K562 (cell line): ENCODE data around the gene SND1. TPM values are rescaled to one million over a fixed set of nuclear protein-coding genes. Genes with fewer than 3 reads are reported as not detected.

Experiments used
- ELF2 ChIP-seq: fragments of 250-450 bp; sonication (Bioruptor Pico); IDR thresholded peaks from 2 replicates; pipeline ENCODE4 v1.5.0; 2021; ENCODE audit warnings: mild to moderate bottlenecking
- EP300 ChIP-seq: IDR thresholded peaks from 2 replicates; pipeline ENCODE4 v1.6.1; 2012; ENCODE audit warnings: low read length, improper control_type of control experiment
- FOXJ2 ChIP-seq: fragments of 200-800 bp; sonication (Bioruptor generic); IDR thresholded peaks from 2 replicates; pipeline ENCODE4 v1.6.1; 2016; ENCODE audit warnings: missing genetic modification characterization, missing compliant biosample characterization
- FOXM1 ChIP-seq, 2 experiments: fragments of 450-650 bp in 1 of 2; sonication (generic) in 1 of 2; formaldehyde crosslinking in 1 of 2; IDR thresholded peaks; 2 replicates each; pipeline versions ENCODE4 v1.6.1 to v1.9.0; 2017 to 2022; ENCODE audit warnings: low read depth in 2 of 2, mild to moderate bottlenecking in 2 of 2, missing genetic modification reagents in 1 of 2, moderate library complexity in 1 of 2
- GATA2 ChIP-seq: sonication (generic); formaldehyde crosslinking; IDR thresholded peaks from 2 replicates; pipeline ENCODE4 v1.4.0; 2020; ENCODE audit warnings: mild to moderate bottlenecking, missing genetic modification reagents
- HNRNPL ChIP-seq: fragments of 200-400 bp; formaldehyde crosslinking; IDR thresholded peaks from 2 replicates; pipeline ENCODE4 v1.6.1; 2017; ENCODE audit warnings: low read depth, mild to moderate bottlenecking, low read length
- MCM3 ChIP-seq: fragments of 450-650 bp; IDR thresholded peaks from 2 replicates; pipeline ENCODE4 v1.6.1; 2016
- MEIS2 ChIP-seq: fragments of 450-650 bp; IDR thresholded peaks from 2 replicates; pipeline ENCODE4 v1.6.1; 2014; ENCODE audit warnings: mild to moderate bottlenecking; ENCODE audit not compliant: partially characterized antibody
- polyA plus RNA-seq, 8 experiments: library from polyadenylated mRNA; depleted of rRNA in 4 of 8; stranded (reverse) in 5 of 8; unstranded in 3 of 8; fragments of >200 nt; fragmentation: Nextera tagmentation in 2 of 8; fragmentation: Illumina TruSeq in 1 of 8; extraction: Ambion mirVana in 2 of 8; extraction: Trizol in 1 of 8; gene quantifications; 2 replicates each; pipeline versions ENCODE4 v1.2.1 to v1.2.3, GENCODE V29; 2011 to 2014; ENCODE audit warnings: inconsistent platforms in 1 of 8, missing spikeins in 1 of 8
- total RNA-seq, 7 experiments: library from RNA; depleted of rRNA in 6 of 7; stranded (reverse); fragments of >200 nt in 6 of 7; fragmentation: Illumina TruSeq in 2 of 7; extraction: Trizol in 2 of 7; gene quantifications; 2 replicates each; pipeline versions ENCODE4 v1.2.1 to v1.2.3, GENCODE V29; 2011 to 2021; ENCODE audit warnings: low replicate concordance in 1 of 7
- TF ChIP-seq, protein P1 (sequence below): fragments of 250-450 bp; sonication (Bioruptor Pico); IDR thresholded peaks from 2 replicates; pipeline ENCODE4 v1.4.0; 2020
- TF ChIP-seq, protein P2 (sequence below): fragments of 450-650 bp; formaldehyde crosslinking; IDR thresholded peaks from 2 replicates; pipeline ENCODE4 v1.4.0; 2020; ENCODE audit warnings: mild to moderate bottlenecking
- TF ChIP-seq, protein P3 (sequence below): fragments of 450-650 bp; formaldehyde crosslinking; IDR thresholded peaks from 2 replicates; pipeline ENCODE4 v1.4.0; 2020; ENCODE audit warnings: mild to moderate bottlenecking, moderate library complexity
- TF ChIP-seq, protein P4 (sequence below), 3 experiments: IDR thresholded peaks in 2 of 3; conservative IDR thresholded peaks in 1 of 3; 2 replicates each; pipeline ENCODE4 v1.5.1; 2011 to 2012; ENCODE audit warnings: low read length in 3 of 3, mild to moderate bottlenecking in 3 of 3, control low read depth in 2 of 3, improper control_type of control experiment in 1 of 3, inconsistent platforms in 1 of 3, low read depth in 1 of 3, mixed read lengths in 1 of 3, moderate library complexity in 1 of 3; ENCODE audit not compliant: insufficient read depth in 2 of 3

SND1 gene
- total and polyA plus RNA-seq, 9 of the 15 experiments (the other 6 are each of a cell fraction or from before 2014, with no cell fraction given), result 46.5 to 307 (median 191) TPM

DNA sequence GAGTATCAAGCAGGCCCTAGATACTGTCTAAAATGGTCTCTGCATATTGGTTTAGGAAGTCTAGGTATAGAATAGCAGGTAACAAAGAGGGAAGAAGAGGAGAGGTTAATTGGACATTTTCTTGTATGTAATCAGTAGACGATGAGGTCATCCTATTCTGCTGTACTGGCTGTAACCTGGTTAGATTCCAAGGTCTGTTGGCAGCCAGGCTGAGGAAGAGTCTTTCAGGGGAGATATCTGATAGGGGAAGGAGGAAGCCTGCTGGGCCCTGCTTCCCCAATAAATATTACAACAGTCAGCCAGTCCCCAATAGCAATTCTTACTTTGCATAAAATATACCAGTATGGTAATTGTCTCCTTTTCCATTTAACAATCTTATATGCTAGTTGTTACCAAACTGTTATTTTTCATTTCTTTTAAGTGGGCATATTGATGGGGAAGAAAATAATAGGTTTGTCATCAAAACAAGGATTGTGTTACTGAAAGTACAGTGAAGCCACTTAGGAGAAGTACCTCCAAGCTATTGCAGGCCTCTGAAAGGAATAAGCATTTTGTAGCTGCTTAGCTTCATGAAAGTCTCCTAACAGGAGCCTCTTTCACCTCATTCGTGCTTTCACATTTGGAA lies 192.8 kb downstream of the SND1 start (continued):
- TF ChIP-seq, protein P1, sequence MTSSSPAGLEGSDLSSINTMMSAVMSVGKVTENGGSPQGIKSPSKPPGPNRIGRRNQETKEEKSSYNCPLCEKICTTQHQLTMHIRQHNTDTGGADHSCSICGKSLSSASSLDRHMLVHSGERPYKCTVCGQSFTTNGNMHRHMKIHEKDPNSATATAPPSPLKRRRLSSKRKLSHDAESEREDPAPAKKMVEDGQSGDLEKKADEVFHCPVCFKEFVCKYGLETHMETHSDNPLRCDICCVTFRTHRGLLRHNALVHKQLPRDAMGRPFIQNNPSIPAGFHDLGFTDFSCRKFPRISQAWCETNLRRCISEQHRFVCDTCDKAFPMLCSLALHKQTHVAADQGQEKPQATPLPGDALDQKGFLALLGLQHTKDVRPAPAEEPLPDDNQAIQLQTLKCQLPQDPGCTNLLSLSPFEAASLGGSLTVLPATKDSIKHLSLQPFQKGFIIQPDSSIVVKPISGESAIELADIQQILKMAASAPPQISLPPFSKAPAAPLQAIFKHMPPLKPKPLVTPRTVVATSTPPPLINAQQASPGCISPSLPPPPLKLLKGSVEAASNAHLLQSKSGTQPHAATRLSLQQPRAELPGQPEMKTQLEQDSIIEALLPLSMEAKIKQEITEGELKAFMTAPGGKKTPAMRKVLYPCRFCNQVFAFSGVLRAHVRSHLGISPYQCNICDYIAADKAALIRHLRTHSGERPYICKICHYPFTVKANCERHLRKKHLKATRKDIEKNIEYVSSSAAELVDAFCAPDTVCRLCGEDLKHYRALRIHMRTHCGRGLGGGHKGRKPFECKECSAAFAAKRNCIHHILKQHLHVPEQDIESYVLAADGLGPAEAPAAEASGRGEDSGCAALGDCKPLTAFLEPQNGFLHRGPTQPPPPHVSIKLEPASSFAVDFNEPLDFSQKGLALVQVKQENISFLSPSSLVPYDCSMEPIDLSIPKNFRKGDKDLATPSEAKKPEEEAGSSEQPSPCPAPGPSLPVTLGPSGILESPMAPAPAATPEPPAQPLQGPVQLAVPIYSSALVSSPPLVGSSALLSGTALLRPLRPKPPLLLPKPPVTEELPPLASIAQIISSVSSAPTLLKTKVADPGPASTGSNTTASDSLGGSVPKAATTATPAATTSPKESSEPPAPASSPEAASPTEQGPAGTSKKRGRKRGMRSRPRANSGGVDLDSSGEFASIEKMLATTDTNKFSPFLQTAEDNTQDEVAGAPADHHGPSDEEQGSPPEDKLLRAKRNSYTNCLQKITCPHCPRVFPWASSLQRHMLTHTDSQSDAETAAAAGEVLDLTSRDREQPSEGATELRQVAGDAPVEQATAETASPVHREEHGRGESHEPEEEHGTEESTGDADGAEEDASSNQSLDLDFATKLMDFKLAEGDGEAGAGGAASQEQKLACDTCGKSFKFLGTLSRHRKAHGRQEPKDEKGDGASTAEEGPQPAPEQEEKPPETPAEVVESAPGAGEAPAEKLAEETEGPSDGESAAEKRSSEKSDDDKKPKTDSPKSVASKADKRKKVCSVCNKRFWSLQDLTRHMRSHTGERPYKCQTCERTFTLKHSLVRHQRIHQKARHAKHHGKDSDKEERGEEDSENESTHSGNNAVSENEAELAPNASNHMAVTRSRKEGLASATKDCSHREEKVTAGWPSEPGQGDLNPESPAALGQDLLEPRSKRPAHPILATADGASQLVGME (CRISPR knock-in tag), result no peak
- peak; percentile 15; the same call in 1 of the 2 replicates for TF ChIP-seq FOXM1 (IDR thresholded peaks at IDR 0.05; ENCODE audit: low read depth)
- no peak for TF ChIP-seq FOXM1 (CRISPR knock-in tag; IDR thresholded peaks at IDR 0.05; ENCODE audit: low read depth)
- TF ChIP-seq, protein P2, sequence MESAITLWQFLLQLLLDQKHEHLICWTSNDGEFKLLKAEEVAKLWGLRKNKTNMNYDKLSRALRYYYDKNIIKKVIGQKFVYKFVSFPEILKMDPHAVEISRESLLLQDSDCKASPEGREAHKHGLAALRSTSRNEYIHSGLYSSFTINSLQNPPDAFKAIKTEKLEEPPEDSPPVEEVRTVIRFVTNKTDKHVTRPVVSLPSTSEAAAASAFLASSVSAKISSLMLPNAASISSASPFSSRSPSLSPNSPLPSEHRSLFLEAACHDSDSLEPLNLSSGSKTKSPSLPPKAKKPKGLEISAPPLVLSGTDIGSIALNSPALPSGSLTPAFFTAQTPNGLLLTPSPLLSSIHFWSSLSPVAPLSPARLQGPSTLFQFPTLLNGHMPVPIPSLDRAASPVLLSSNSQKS (CRISPR knock-in tag), result 0 out of 2 replicates have a peak, but pooled peaks have one; percentile 49
- TF ChIP-seq EP300, result 0 out of 2 replicates have a peak, but pooled peaks have one; percentile 16
- peak; percentile 63; the same call in 1 of the 2 replicates for TF ChIP-seq FOXJ2
- peak; percentile 50; the same call in 1 of the 2 replicates for TF ChIP-seq GATA2
- TF ChIP-seq HNRNPL, result no peak
- TF ChIP-seq MCM3, result no peak
- TF ChIP-seq, protein P3, sequence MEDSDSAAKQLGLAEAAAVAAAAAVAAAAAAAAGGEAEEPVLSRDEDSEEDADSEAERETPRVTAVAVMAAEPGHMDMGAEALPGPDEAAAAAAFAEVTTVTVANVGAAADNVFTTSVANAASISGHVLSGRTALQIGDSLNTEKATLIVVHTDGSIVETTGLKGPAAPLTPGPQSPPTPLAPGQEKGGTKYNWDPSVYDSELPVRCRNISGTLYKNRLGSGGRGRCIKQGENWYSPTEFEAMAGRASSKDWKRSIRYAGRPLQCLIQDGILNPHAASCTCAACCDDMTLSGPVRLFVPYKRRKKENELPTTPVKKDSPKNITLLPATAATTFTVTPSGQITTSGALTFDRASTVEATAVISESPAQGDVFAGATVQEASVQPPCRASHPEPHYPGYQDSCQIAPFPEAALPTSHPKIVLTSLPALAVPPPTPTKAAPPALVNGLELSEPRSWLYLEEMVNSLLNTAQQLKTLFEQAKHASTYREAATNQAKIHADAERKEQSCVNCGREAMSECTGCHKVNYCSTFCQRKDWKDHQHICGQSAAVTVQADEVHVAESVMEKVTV (CRISPR knock-in tag), result 0 out of 2 replicates have a peak, but pooled peaks have one; percentile 20
- TF ChIP-seq ELF2 (CRISPR knock-in tag), result no peak
- peak; percentile 33 for TF ChIP-seq MEIS2
- TF ChIP-seq, protein P4, sequence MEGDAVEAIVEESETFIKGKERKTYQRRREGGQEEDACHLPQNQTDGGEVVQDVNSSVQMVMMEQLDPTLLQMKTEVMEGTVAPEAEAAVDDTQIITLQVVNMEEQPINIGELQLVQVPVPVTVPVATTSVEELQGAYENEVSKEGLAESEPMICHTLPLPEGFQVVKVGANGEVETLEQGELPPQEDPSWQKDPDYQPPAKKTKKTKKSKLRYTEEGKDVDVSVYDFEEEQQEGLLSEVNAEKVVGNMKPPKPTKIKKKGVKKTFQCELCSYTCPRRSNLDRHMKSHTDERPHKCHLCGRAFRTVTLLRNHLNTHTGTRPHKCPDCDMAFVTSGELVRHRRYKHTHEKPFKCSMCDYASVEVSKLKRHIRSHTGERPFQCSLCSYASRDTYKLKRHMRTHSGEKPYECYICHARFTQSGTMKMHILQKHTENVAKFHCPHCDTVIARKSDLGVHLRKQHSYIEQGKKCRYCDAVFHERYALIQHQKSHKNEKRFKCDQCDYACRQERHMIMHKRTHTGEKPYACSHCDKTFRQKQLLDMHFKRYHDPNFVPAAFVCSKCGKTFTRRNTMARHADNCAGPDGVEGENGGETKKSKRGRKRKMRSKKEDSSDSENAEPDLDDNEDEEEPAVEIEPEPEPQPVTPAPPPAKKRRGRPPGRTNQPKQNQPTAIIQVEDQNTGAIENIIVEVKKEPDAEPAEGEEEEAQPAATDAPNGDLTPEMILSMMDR (IDR thresholded peaks at IDR 0.05 in 2 of 3, conservative IDR thresholded peaks at IDR 0.05 in 1 of 3; ENCODE audit: insufficient read depth in 2 of 3, low read depth in 1 of 3, low read length in 3 of 3), result 0 out of 6 replicates have a peak, but pooled peaks of 1 of the 3 experiments have one; percentile 9
